HEK293 (cell line): ENCODE data around the gene SGSM2.
A peak's percentile ranks its signal among the peaks of the same experiment; 100 is the strongest.

Experiments
- SCRT1 ChIP-seq: fragments of 450-650 bp; formaldehyde crosslinking; IDR thresholded peaks from 2 replicates; pipeline ENCODE4 v1.5.1; 2016; ENCODE audit warnings: missing biosample characterization, missing genetic modification characterization, borderline replicate concordance
- ZNF121 ChIP-seq: fragments of 450-650 bp; formaldehyde crosslinking; IDR thresholded peaks from 2 replicates; pipeline ENCODE4 v1.5.1; 2016; ENCODE audit warnings: missing biosample characterization, missing genetic modification characterization
- ZNF660 ChIP-seq: fragments of 450-650 bp; IDR thresholded peaks from 2 replicates; pipeline ENCODE4 v1.5.1; 2018; ENCODE audit warnings: missing biosample characterization, mild to moderate bottlenecking, missing genetic modification characterization

GRCh38 chr17:2398655-2399571 lies 61.6 kb downstream of the SGSM2 start:
- 0 out of 2 replicates have a peak, but pooled peaks have one; percentile 53 for TF ChIP-seq SCRT1 (tag by site-specific recombination)
- TF ChIP-seq ZNF121 (tag by site-specific recombination): no peak
- no peak for TF ChIP-seq ZNF660
